Panc1 (cell line): Measurements from ENCODE around the gene MTHFD2L.

ENCODE experiments used
- CTCF ChIP-seq: fragments of 450-650 bp; IDR thresholded peaks from 2 replicates; pipeline ENCODE4 v1.5.1; 2017; ENCODE audit warnings: mild to moderate bottlenecking
- POLR2AphosphoS5 ChIP-seq: IDR thresholded peaks from 2 replicates; pipeline ENCODE4 v1.6.1; 2012; ENCODE audit warnings: mild to moderate bottlenecking, low read depth, low read length, moderate library complexity
- SIN3A ChIP-seq: IDR thresholded peaks from 2 replicates; pipeline ENCODE4 v1.6.1; 2012; ENCODE audit warnings: low read depth, mild to moderate bottlenecking, low read length, moderate library complexity, borderline replicate concordance; ENCODE audit not compliant: insufficient read depth
- TCF7L2 ChIP-seq: IDR thresholded peaks from 2 replicates; pipeline ENCODE4 v1.6.1; 2011; ENCODE audit warnings: mild to moderate bottlenecking, low read depth, low read length, inconsistent platforms
- TF ChIP-seq, protein P1 (sequence below), 2 experiments: IDR thresholded peaks; 2 replicates each; pipeline ENCODE4 v1.6.1; 2011 to 2012; ENCODE audit warnings: low read depth in 2 of 2, control low read depth in 1 of 2, low read length in 1 of 2, mild to moderate bottlenecking in 1 of 2, moderate library complexity in 1 of 2; ENCODE audit not compliant: insufficient read depth in 1 of 2

- TF ChIP-seq CTCF (no peak), POLR2AphosphoS5 (no peak), SIN3A (no peak), TCF7L2 (no peak)
- TF ChIP-seq, protein P1, sequence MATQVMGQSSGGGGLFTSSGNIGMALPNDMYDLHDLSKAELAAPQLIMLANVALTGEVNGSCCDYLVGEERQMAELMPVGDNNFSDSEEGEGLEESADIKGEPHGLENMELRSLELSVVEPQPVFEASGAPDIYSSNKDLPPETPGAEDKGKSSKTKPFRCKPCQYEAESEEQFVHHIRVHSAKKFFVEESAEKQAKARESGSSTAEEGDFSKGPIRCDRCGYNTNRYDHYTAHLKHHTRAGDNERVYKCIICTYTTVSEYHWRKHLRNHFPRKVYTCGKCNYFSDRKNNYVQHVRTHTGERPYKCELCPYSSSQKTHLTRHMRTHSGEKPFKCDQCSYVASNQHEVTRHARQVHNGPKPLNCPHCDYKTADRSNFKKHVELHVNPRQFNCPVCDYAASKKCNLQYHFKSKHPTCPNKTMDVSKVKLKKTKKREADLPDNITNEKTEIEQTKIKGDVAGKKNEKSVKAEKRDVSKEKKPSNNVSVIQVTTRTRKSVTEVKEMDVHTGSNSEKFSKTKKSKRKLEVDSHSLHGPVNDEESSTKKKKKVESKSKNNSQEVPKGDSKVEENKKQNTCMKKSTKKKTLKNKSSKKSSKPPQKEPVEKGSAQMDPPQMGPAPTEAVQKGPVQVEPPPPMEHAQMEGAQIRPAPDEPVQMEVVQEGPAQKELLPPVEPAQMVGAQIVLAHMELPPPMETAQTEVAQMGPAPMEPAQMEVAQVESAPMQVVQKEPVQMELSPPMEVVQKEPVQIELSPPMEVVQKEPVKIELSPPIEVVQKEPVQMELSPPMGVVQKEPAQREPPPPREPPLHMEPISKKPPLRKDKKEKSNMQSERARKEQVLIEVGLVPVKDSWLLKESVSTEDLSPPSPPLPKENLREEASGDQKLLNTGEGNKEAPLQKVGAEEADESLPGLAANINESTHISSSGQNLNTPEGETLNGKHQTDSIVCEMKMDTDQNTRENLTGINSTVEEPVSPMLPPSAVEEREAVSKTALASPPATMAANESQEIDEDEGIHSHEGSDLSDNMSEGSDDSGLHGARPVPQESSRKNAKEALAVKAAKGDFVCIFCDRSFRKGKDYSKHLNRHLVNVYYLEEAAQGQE (IDR thresholded peaks at IDR 0.05; ENCODE audit: insufficient read depth in 1 of 2, low read depth in 2 of 2, low read length in 1 of 2), result no peak
Measured at GRCh38 chr4:74284053-74284452, 126.1 kb downstream of the MTHFD2L start.
